ENCODE measurements around the gene CYP2U1. TPM values are rescaled to one million over a fixed set of nuclear protein-coding genes. Genes with fewer than 3 reads are reported as not detected.

CYP2U1 gene
- total RNA-seq, 1 donor from 2014 or later = 4.4 TPM

DNA sequence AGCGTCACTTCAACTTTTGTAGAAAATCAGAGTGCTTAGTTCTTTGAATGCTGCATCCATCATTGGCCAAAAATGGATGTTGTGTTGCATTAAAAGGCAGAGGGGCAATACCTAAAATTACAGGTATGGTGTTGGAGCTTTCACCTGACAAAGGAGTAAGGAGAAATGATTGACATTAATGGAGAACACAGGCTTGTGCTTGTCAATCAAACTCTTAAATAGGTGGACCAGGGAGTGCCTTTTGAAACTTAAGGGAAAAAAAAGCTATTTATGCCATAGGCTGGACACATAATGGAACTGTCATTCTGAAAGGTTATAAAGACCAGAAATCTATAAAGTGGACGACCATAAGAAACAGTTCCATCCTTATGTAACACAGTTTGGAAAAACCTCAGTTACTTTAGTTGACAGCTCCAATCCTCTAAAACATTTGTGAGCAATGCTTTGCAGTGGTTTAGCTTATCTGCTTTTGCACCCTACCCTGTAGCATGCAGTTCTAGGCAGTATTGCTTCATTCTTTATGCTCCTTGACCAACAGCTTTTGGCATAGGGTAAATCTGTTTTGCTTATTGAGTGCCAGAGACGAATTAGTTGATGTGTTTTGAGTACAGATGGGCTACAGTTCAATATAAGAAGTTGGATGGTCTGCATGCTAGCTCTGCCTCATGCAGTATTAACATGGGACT is 60.7 kb downstream of the CYP2U1 start:
- no peak overlapping the region for H3K4me3 Mint-ChIP-seq (ENCODE audit: unreplicated experiment)
- TF ChIP-seq, protein P1, sequence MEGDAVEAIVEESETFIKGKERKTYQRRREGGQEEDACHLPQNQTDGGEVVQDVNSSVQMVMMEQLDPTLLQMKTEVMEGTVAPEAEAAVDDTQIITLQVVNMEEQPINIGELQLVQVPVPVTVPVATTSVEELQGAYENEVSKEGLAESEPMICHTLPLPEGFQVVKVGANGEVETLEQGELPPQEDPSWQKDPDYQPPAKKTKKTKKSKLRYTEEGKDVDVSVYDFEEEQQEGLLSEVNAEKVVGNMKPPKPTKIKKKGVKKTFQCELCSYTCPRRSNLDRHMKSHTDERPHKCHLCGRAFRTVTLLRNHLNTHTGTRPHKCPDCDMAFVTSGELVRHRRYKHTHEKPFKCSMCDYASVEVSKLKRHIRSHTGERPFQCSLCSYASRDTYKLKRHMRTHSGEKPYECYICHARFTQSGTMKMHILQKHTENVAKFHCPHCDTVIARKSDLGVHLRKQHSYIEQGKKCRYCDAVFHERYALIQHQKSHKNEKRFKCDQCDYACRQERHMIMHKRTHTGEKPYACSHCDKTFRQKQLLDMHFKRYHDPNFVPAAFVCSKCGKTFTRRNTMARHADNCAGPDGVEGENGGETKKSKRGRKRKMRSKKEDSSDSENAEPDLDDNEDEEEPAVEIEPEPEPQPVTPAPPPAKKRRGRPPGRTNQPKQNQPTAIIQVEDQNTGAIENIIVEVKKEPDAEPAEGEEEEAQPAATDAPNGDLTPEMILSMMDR (IDR thresholded peaks at IDR 0.05; ENCODE audit: partially characterized antibody, unreplicated experiment) = no peak
- H3K36me3 Mint-ChIP-seq (ENCODE audit: unreplicated experiment) = no peaks in the 10 kb centered on the region
- H3K4me1 Mint-ChIP-seq (ENCODE audit: low read depth, unreplicated experiment) = peaks cover 3% of the 10 kb centered on the region
- DNase-seq = no peak
- H3K27me3 Mint-ChIP-seq (ENCODE audit: unreplicated experiment) = peaks cover 2% of the 10 kb centered on the region
- H3K9me3 Mint-ChIP-seq (ENCODE audit: unreplicated experiment) = peaks cover 8% of the 10 kb centered on the region
- H3K27ac Mint-ChIP-seq (ENCODE audit: unreplicated experiment) = no peak overlapping the region

DNA sequence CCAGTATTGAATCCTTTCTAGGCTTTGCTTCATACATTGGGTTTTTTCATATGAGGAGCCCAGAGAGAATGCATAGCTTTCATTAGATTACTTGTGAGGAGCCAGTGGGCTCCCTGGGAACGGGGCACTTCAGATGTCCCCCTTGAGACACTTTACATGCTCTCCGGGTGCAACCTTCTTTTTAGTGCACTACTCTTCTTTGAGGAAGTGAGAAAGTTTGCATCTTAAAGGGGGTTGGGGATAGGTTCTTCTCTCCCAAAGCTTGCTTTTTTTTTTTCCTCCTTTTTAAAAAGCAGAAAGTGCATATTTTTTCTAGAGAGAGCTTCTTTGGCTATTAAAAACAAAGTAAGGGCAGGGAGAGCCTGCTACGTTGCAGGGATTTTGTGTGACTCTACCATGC is 62.6 kb downstream of the CYP2U1 start:
- H3K9me3 Mint-ChIP-seq (ENCODE audit: unreplicated experiment) = peaks cover 7% of the 10 kb centered on the region
- no peak overlapping the region for H3K27ac Mint-ChIP-seq (ENCODE audit: unreplicated experiment)
- no peaks in the 10 kb centered on the region for H3K36me3 Mint-ChIP-seq (ENCODE audit: unreplicated experiment)
- H3K4me3 Mint-ChIP-seq (ENCODE audit: unreplicated experiment) = no peak overlapping the region
- peaks cover 3% of the 10 kb centered on the region for H3K4me1 Mint-ChIP-seq (ENCODE audit: low read depth, unreplicated experiment)
- TF ChIP-seq, protein P1 (IDR thresholded peaks at IDR 0.05; ENCODE audit: partially characterized antibody, unreplicated experiment) = no peak
- H3K27me3 Mint-ChIP-seq (ENCODE audit: unreplicated experiment) = no peaks in the 10 kb centered on the region
- DNase-seq = no peak

DNA sequence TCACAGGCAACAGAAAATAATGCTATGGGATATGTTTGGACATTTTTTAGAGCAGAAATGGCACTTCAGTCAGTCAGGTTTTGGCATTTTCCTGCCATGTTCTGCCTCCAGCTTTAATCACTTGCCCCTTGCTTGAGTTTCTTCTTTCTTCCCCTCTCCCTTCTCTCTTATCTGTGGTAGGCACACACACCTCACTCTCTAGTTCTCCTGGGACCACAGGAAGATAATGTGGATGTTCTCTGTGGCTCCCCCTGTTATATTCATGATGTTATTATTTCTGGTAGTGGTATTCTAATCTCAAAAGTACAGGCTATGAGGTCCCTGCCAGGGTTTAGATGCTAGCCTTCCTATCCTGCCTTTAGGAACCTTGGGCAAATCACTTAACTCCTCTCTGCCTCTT is 63.5 kb downstream of the CYP2U1 start:
- Mint-ChIP-seq H3K4me1 (ENCODE audit: low read depth, unreplicated experiment) (no peaks in the 10 kb centered on the region), H3K36me3 (ENCODE audit: unreplicated experiment) (no peaks in the 10 kb centered on the region), H3K27me3 (ENCODE audit: unreplicated experiment) (no peaks in the 10 kb centered on the region), H3K27ac (ENCODE audit: unreplicated experiment) (no peak overlapping the region), H3K4me3 (ENCODE audit: unreplicated experiment) (no peak overlapping the region), H3K9me3 (ENCODE audit: unreplicated experiment) (peaks cover 2% of the 10 kb centered on the region)
- TF ChIP-seq, protein P1 (IDR thresholded peaks at IDR 0.05; ENCODE audit: partially characterized antibody, unreplicated experiment) = no peak
- no peak for DNase-seq

DNA sequence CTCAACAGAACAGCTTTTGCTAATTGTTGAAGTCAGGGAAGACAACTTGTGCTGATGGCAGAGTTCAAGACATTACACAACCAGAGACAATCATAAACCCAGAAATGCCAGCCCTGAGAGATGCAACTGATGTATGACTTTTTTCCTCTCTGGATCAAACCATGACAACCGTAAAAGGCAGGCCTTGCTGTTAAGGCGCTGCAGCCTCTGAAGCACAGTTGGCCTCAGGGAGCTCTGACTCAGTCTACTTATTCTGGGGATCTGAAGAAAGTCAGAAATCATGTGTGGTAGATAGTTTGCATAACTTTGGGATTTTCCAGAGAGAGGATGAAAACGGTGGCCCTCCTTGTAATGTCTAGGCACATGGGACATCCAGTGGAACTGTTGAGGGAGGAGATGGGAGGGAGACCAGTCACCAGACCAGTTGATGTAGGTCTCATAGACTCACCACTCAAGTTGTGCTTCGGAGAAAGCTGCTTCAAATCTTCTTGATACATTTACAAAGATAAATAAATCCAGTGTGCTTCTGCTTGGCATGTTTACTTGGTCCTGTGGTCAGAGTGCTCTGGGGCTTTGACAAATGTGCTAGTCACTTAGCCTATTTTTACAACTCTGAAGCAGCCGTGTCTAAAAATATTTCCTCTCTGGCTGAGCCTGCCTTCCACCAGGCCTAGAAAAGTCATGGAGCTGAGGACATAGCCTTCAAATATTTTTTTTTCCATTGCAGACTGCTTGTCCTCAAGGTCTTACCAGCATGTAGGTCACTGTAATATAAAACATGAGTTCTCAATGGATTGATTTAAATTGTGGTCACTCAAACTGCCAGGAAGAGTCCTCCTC is 65.8 kb downstream of the CYP2U1 start:
- no peaks in the 10 kb centered on the region for H3K27me3 Mint-ChIP-seq (ENCODE audit: unreplicated experiment)
- H3K27ac Mint-ChIP-seq (ENCODE audit: unreplicated experiment) = no peak overlapping the region
- H3K4me3 Mint-ChIP-seq (ENCODE audit: unreplicated experiment) = no peak overlapping the region
- no peak for DNase-seq
- no peaks in the 10 kb centered on the region for H3K4me1 Mint-ChIP-seq (ENCODE audit: low read depth, unreplicated experiment)
- H3K36me3 Mint-ChIP-seq (ENCODE audit: unreplicated experiment) = no peaks in the 10 kb centered on the region
- H3K9me3 Mint-ChIP-seq (ENCODE audit: unreplicated experiment) = no peaks in the 10 kb centered on the region
- TF ChIP-seq, protein P1 (IDR thresholded peaks at IDR 0.05; ENCODE audit: partially characterized antibody, unreplicated experiment) = no peak

DNA sequence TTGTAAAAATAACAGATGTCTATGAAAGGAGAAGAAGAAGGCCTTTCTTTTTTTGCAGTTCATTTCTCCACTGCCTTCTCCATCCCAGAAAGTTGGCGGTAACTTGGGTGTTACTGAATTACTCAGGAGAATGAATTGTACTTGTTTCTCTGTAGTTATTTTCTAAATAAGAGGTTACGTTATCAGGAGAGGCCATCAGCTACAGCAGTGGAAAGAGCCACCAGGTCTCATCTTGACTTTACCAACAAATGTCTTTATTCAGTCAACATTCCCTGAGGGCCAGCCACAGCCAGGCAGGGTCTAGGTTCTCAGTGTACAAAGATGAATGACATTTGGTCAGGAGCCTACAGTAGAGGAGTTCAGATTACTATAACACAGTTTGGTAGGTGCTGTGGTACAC is 66.4 kb downstream of the CYP2U1 start:
- H3K4me3 Mint-ChIP-seq (ENCODE audit: unreplicated experiment) = no peak overlapping the region
- no peaks in the 10 kb centered on the region for H3K27me3 Mint-ChIP-seq (ENCODE audit: unreplicated experiment)
- H3K4me1 Mint-ChIP-seq (ENCODE audit: low read depth, unreplicated experiment) = no peaks in the 10 kb centered on the region
- peaks cover 5% of the 10 kb centered on the region for H3K36me3 Mint-ChIP-seq (ENCODE audit: unreplicated experiment)
- no peak for DNase-seq
- TF ChIP-seq, protein P1 (IDR thresholded peaks at IDR 0.05; ENCODE audit: partially characterized antibody, unreplicated experiment) = no peak
- H3K27ac Mint-ChIP-seq (ENCODE audit: unreplicated experiment) = no peak overlapping the region
- no peaks in the 10 kb centered on the region for H3K9me3 Mint-ChIP-seq (ENCODE audit: unreplicated experiment)
